Inferior parietal cortex (tissue), 1 donor: ENCODE data around the gene ZNF593OS.

Source experiments
- DNase-seq: peaks from one replicate; pipeline ENCODE4 v3.0.0-alpha.2; 2016; ENCODE audit errors: extremely low spot score

The ZNF593OS gene

DNA sequence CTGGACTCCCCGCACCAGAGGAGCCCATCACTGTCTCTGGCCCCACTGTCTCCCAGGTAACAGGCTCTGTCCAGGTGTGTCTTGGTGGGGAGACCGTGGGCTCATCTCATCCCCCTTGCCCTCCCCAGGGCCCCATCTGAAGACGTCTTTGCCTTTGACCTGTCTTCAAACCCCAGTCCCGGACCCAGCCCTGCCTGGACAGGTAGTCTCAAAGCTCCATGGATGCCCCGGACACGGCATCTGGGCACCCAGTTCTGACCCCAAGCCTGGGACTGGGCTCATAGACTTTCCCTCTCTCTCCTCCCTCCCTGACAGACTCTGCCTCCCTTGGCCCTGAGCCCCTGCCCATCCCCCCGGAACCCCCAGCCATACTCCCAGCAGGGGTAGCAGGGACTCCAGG is 12.5 kb upstream of the ZNF593OS start:
- DNase-seq, result no peak

DNA sequence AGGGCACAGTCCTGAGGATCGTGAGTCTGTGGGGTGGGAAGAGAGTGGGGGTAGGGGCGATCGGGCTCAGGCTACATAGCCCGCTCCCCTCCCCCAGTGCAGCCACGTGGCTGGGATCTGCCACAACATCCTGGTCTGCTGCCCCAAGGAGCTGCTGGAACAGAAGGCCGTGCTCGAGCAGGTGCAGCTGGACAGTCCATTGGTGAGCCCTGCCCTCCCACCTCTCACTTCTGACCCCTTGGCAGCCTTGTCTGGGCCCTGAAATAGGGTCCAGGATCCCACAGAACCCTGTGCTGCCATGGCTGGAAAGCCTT is 10.7 kb upstream of the ZNF593OS start:
- no peak for DNase-seq

GRCh38 chr1:26181586-26182382 is 10.2 kb upstream of the ZNF593OS start:
- no peak for DNase-seq

- no peak for DNase-seq
These were observed 8.4 kb upstream of the ZNF593OS start for GRCh38 chr1:26180010-26180506.

GRCh38 chr1:26177182-26177684 is 5.6 kb upstream of the ZNF593OS start, which contains the start of gene CNKSR1:
Gene CNKSR1, plus strand, starts transcription at chr1:26177491. Its CDS starts 57 bp downstream, at chr1:26177548.
- no peak for DNase-seq

GRCh38 chr1:26175346-26175745 is 3.7 kb upstream of the ZNF593OS start:
- no peak for DNase-seq

GRCh38 chr1:26170472-26170821 is 1.2 kb downstream of the ZNF593OS start:
- no peak for DNase-seq

DNA sequence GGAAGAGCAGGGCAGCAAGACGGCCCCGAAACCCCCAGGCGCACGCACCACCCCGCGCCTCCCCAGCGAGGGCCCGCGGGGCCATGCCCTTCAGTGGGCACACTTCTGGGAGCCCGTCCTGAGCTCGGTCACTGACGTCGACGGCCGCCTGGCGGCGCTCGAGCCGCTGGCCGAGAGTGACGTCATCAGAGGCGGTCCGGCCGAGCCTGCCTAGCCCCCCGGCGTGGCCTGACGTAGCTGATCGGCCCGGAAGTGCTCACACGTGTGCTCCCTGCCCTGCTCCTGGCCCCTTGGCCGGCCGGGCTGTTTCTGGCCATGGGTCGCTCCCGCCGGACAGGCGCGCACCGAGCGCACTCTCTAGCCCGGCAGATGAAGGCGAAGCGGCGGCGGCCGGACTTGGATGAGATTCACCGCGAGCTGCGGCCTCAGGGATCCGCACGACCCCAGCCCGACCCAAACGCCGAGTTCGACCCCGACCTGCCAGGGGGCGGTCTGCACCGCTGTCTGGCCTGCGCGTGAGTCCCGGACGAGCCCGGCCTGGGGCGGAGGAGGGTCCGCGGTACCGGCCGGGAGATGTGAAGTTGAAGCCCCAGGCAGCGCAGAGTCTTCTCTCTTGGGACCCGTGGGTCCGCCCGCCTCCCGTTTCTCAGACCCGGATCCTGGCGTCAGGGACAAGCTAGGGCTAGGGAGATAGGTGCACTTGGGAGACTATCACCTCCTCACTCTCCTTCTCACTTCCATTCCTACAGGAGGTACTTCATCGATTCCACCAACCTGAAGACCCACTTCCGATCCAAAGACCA is 1.8 kb downstream of the ZNF593OS start, which contains the start of gene ZNF593:
Gene ZNF593, plus strand, starts transcription at position 240 of the 803 bp plus-strand sequence. Its CDS starts 76 bp downstream, at position 316.
- DNase-seq, result peak; percentile 91

DNA sequence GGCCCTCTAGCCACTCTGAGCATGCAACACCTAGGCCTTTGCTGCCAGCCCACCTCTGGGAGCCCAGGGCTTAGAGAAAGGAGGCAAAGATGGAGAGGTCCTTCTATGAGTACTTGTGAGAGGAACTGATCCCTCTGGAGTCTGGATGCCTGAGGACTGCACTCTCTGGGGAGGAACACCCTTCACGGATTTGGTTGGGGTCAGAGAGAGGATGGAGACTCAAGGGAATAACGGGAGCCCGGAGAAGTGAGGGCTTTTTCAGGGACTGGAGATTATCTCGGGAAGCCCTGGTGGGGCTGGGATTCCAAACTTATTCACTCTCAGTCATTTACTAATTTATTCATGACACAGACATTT is 2.5 kb downstream of the ZNF593OS start:
- DNase-seq, result no peak

- no peak for DNase-seq
These were observed 3.0 kb downstream of the ZNF593OS start, which contains the start of gene C1orf232 for GRCh38 chr1:26168410-26169197. Gene C1orf232, minus strand, starts transcription at chr1:26168963. Its CDS starts 464 bp downstream, at chr1:26168499.

GRCh38 chr1:26166719-26167281 is 4.8 kb downstream of the ZNF593OS start:
- DNase-seq, result no peak

GRCh38 chr1:26164861-26165842 is 6.5 kb downstream of the ZNF593OS start:
- no peak for DNase-seq

DNA sequence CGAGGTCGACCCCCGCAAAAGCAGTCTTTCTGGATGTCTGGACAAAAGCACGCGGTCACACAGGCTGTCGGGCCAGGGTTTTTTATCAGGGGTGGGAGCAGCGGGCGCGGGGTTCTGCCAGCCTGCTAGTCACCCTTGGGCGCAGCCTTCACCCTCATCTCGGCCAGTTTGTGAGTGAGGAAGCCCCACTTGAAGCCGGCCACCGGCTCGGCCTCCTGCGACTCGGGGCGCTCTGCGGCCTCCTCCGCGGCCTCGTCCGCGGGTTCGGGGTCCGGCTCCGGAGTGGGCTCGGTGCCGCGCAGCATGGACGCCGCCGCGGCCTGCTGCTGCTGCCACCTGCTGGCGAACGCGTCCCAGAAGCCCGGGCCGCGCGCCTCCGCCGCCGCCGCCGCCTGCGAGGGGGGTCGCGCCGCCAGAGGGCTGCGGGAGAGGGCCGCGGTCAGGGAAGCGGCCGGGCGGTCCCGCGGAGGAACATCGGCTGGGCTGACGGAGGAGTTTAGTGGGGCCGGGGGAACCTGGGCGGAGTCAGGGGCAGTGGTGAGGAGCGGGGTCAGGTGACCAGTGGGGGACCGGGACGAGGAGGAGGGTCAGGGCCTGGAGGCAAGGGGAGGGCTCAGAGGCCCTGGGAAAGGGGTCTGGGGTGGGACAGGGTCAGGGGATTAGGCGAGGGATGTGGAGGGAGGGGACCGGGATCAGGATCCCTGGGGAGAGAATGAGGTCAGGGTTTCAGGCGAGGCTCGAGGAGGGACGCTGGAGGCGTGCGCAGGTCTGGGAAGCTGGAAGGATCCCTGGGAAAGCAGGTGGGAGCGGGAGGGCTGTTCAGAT is 7.4 kb downstream of the ZNF593OS start:
- peak; percentile 34 for DNase-seq

DNA sequence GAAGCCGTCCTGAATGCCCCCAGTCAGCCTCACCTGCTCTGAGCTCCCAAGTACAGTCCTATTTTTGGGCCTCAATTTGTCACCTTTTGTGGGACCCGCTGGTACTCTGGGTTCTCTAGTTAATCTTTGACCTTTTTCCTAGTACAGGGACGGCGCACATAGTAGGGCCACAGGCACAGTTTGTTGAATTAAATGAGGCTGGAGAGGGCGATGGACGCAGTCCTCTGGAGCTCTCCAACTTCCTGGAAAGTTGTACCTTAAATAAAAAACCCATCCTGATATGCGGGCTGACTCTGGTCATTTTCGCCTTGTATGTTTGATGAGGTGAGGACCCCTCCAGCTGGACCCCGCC is 8.0 kb downstream of the ZNF593OS start:
- no peak for DNase-seq

GRCh38 chr1:26162220-26162709 is 9.4 kb downstream of the ZNF593OS start:
- no peak for DNase-seq

- peak; percentile 36 for DNase-seq
These were observed 10.0 kb downstream of the ZNF593OS start for GRCh38 chr1:26161415-26162219.

DNA sequence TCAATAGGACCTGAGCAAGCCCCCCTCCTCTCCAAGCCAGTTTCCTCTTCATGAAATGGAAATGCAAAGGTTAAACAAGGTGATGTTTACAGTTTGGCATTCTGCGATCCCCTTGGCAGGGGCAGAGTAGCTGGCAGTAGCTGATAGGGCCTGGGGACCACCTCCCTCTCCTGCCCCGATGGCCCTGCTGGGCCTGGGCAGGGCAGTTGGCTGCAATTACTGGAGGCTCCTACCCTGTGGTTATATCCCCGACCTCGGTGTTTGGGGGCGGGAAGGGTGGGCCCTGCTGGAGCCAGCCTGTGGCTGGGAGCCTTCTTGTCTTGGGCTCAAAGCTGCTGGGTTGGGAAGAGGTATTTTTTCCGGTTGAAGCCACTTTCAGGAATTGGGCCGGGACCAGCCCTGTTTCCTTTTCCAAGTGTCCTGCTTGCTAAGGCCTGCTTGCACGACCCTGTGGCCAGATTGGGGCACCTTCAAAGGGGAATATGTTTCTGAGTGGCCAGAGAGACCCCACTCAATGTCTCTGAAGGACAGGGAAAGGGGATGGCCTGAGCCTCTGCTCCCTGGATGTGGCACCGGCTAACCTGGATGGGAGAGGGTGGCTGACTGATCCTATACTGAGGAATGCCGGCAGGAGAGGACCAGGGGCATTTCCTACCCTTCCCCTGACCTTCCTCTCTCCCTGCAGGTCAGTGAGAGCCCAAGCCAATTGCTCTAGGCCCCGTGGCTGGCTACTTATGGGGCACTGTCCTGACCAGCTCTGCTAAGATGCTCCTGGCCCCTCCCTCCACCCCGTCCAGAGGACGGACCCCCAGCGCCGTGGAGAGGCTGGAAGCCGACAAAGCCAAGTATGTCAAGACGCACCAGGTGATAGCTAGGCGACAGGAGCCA is 10.9 kb downstream of the ZNF593OS start:
- DNase-seq, result no peak

GRCh38 chr1:26159743-26160039 is 11.9 kb downstream of the ZNF593OS start:
- no peak for DNase-seq
